Loucy (cell line): Measurements from ENCODE around the gene TSPEAR.

Source experiments
- EZH2phosphoT487 ChIP-seq: fragments of 200-600 bp; IDR thresholded peaks from 2 replicates; pipeline ENCODE4 v1.6.1; 2018; ENCODE audit warnings: antibody characterized with exemption, mild to moderate bottlenecking, moderate library complexity, borderline replicate concordance
- TF ChIP-seq, protein P1 (sequence below): fragments of 200-600 bp; sonication (generic); conservative IDR thresholded peaks from 2 replicates; pipeline ENCODE4 v1.5.1; 2014; ENCODE audit warnings: mild to moderate bottlenecking, antibody characterized with exemption, low read length

DNA sequence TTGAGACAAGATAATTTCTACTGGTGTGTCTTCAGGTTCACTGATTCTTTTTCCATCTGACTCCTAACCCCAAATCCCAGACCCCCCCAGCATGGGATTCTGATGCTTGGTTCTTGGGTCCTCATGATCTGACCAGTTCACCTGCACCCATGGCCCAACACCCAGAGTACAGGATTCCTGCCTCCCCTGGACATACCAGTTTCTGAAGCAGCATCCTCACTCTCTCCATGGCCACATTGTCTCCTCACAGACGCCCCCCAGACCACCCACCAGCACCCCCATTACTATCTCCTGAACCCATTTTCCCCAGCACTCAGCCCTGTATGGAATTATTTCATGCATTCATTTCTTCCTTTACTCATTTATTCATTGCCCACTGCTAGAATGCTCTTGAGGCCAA is 54.5 kb downstream of the TSPEAR start:
- TF ChIP-seq, protein P1, sequence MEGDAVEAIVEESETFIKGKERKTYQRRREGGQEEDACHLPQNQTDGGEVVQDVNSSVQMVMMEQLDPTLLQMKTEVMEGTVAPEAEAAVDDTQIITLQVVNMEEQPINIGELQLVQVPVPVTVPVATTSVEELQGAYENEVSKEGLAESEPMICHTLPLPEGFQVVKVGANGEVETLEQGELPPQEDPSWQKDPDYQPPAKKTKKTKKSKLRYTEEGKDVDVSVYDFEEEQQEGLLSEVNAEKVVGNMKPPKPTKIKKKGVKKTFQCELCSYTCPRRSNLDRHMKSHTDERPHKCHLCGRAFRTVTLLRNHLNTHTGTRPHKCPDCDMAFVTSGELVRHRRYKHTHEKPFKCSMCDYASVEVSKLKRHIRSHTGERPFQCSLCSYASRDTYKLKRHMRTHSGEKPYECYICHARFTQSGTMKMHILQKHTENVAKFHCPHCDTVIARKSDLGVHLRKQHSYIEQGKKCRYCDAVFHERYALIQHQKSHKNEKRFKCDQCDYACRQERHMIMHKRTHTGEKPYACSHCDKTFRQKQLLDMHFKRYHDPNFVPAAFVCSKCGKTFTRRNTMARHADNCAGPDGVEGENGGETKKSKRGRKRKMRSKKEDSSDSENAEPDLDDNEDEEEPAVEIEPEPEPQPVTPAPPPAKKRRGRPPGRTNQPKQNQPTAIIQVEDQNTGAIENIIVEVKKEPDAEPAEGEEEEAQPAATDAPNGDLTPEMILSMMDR = no peak
- no peak for TF ChIP-seq EZH2phosphoT487
